Bronchial epithelial cell (primary cell): Measurements from ENCODE around the gene CSNK2B. TPM values are rescaled to one million over a fixed set of nuclear protein-coding genes. Genes with fewer than 3 reads are reported as not detected.

Experiments
- DNase-seq: peaks from one replicate; pipeline ENCODE4 v3.0.0-alpha.2; 2010; ENCODE audit warnings: low read depth
- FAIRE-seq: peaks from 2 replicates; lab custom pipeline; 2011; peaks lifted over from hg19 to GRCh38; lab: Jason Lieb, UNC
- H3K27me3 ChIP-seq: 2 replicates; pipeline ENCODE4 v1.5.1; 2011; ENCODE audit warnings: low read length; ENCODE audit not compliant: control insufficient read depth, insufficient read depth
- H3K36me3 ChIP-seq: 2 replicates; pipeline ENCODE4 v1.5.1; 2011; ENCODE audit warnings: low read length; ENCODE audit not compliant: control insufficient read depth, insufficient read depth
- H3K4me3 ChIP-seq: 2 replicates; pipeline ENCODE4 v1.5.1; 2011; ENCODE audit warnings: mild to moderate bottlenecking, low read depth, low read length, control low read depth
- CTCF ChIP-seq: IDR thresholded peaks from 2 replicates; pipeline ENCODE4 v1.5.1; 2011; ENCODE audit warnings: mild to moderate bottlenecking, moderate library complexity, low read length, control low read depth, inconsistent platforms; ENCODE audit not compliant: insufficient read depth, severe bottlenecking
- total RNA-seq: library from RNA; depleted of rRNA; stranded (reverse); fragments of >200 nt; gene quantifications from 2 replicates; pipeline ENCODE4 v1.2.1, GENCODE V29; 2014

Gene CSNK2B
- total RNA-seq, 1 donor from 2014 or later, result 61.1 TPM

- FAIRE-seq, result no peak
- Histone ChIP-seq H3K4me3 (no peak overlapping the region), H3K27me3 (no peaks in the 10 kb centered on the region), H3K36me3 (peaks cover 74% of the 10 kb centered on the region)
- DNase-seq, result no peak
- no peak for TF ChIP-seq CTCF
Observed at GRCh38 chr6:31630177-31630934, 35.5 kb upstream of the CSNK2B start.

GRCh38 chr6:31631209-31631608 lies 34.7 kb upstream of the CSNK2B start:
- DNase-seq (no peak), FAIRE-seq (no peak)
- H3K27me3 ChIP-seq, result no peaks in the 10 kb centered on the region
- peaks cover 73% of the 10 kb centered on the region for H3K36me3 ChIP-seq
- no peak for TF ChIP-seq CTCF
- H3K4me3 ChIP-seq, result no peak overlapping the region

DNA sequence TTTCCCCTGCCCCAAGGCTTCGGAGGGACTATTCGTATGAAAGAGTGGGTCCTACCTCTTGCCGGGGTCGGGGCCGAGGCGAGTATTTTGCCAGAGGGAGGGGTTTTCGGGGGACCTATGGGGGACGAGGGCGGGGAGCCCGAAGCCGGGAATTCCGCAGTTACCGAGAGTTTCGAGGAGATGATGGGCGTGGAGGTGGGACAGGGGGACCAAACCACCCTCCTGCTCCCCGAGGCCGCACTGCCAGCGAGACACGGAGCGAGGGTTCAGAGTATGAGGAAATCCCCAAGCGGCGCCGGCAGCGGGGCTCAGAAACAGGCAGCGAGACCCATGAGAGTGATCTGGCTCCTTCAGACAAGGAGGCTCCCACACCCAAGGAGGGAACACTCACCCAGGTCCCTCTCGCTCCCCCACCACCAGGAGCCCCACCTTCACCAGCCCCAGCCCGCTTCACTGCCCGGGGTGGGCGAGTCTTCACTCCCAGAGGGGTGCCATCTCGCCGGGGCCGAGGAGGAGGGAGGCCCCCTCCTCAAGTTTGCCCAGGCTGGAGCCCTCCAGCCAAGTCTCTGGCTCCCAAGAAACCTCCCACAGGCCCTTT lies 34.1 kb upstream of the CSNK2B start:
- H3K4me3 ChIP-seq, result no peak overlapping the region
- no peak for TF ChIP-seq CTCF
- no peak for DNase-seq
- H3K27me3 ChIP-seq, result no peaks in the 10 kb centered on the region
- FAIRE-seq, result no peak
- H3K36me3 ChIP-seq, result peaks cover 73% of the 10 kb centered on the region

GRCh38 chr6:31632279-31632946 lies 33.5 kb upstream of the CSNK2B start:
- DNase-seq (no peak), FAIRE-seq (no peak)
- no peaks in the 10 kb centered on the region for H3K27me3 ChIP-seq
- TF ChIP-seq CTCF, result no peak
- H3K36me3 ChIP-seq, result peaks cover 73% of the 10 kb centered on the region
- H3K4me3 ChIP-seq, result no peak overlapping the region

DNA sequence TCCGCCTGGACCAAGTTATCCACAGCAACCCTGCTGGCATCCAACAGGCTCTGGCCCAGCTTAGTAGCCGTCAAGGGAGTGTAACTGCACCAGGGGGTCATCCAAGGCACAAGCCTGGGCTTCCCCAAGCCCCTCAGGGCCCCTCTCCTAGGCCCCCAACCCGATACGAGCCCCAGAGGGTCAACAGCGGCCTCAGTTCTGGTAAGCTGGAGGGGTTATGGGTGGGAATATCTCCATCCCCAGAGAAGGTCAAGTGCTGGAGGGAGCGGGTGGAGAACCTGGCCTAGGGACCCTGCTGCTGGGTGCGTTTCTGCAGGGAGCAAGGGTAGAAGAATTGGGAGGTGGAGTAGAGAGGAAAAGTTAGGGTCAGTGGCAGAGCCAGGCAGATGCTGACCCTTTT lies 32.4 kb upstream of the CSNK2B start:
- Histone ChIP-seq H3K36me3 (peaks cover 65% of the 10 kb centered on the region), H3K4me3 (no peak overlapping the region), H3K27me3 (no peaks in the 10 kb centered on the region)
- FAIRE-seq, result no peak
- TF ChIP-seq CTCF, result no peak
- DNase-seq, result no peak
